Retina (tissue), 1 donor: Measurements from ENCODE around the gene ATP5PO.
A peak's percentile ranks its signal among the peaks of the same experiment; 100 is the strongest.

Experiments
- DNase-seq: peaks from one replicate; pipeline ENCODE4 v3.0.0-alpha.2; 2016

The ATP5PO gene

GRCh38 chr21:33915368-33916199 lies at the start of gene ATP5PO:
ATP5PO (minus strand) TSS chr21:33915804; CDS start chr21:33915763, 41 bp downstream.
- DNase-seq, result peak; percentile 97

GRCh38 chr21:33964706-33965325 lies 49.2 kb upstream of the ATP5PO start:
- no peak for DNase-seq

GRCh38 chr21:33963848-33964555 lies 48.4 kb upstream of the ATP5PO start:
- DNase-seq, result no peak

GRCh38 chr21:33962290-33962689 lies 46.7 kb upstream of the ATP5PO start:
- DNase-seq, result no peak

GRCh38 chr21:33961061-33961460 lies 45.5 kb upstream of the ATP5PO start:
- DNase-seq, result no peak

- no peak for DNase-seq
These were observed 44.1 kb upstream of the ATP5PO start for GRCh38 chr21:33959680-33960079.

GRCh38 chr21:33954395-33954794 lies 38.8 kb upstream of the ATP5PO start:
- no peak for DNase-seq

GRCh38 chr21:33951276-33952178 lies 35.9 kb upstream of the ATP5PO start:
- no peak for DNase-seq

GRCh38 chr21:33950431-33951079 lies 35.0 kb upstream of the ATP5PO start:
- no peak for DNase-seq

GRCh38 chr21:33949516-33950430 lies 34.2 kb upstream of the ATP5PO start:
- no peak for DNase-seq

- DNase-seq, result no peak
These were observed 33.4 kb upstream of the ATP5PO start for GRCh38 chr21:33948951-33949444.

- peak; percentile 86 for DNase-seq
These were observed 32.7 kb upstream of the ATP5PO start for GRCh38 chr21:33948096-33948950.

GRCh38 chr21:33947451-33948095 lies 32.0 kb upstream of the ATP5PO start:
- DNase-seq, result peak; percentile 85

GRCh38 chr21:33945652-33946270 lies 30.2 kb upstream of the ATP5PO start:
- no peak for DNase-seq

GRCh38 chr21:33944185-33944763 lies 28.7 kb upstream of the ATP5PO start:
- no peak for DNase-seq

- no peak for DNase-seq
These were observed 27.7 kb upstream of the ATP5PO start for GRCh38 chr21:33943293-33943692.

GRCh38 chr21:33942426-33942825 lies 26.8 kb upstream of the ATP5PO start:
- DNase-seq, result no peak

GRCh38 chr21:33940881-33941245 lies 25.3 kb upstream of the ATP5PO start:
- DNase-seq, result no peak
